ENCODE data around the gene OR5B21.

GRCh38 chr11:58508005-58508404 lies at the start of gene OR5B21:
- TF ChIP-seq CTCF (IDR thresholded peaks at IDR 0.05) (no peak), POLR2A (IDR thresholded peaks at IDR 0.05) (no peak)

All from right lobe of liver (tissue), 4 donors.